ENCODE data around the gene RYR3. TPM values are rescaled to one million over a fixed set of nuclear protein-coding genes. Genes with fewer than 3 reads are reported as not detected.

Gene RYR3
- total RNA-seq, 2 experiments from 2014 or later: 0.06 to 0.32 TPM

- no peak for DNase-seq (ENCODE audit: low spot score)
- no peaks in the 10 kb centered on the region for H3K79me2 ChIP-seq (ENCODE audit: insufficient read depth, low read depth, low read length)
- no peaks in the 10 kb centered on the region for H3K9me2 ChIP-seq (ENCODE audit: insufficient read depth, low read length)
- no peaks in the 10 kb centered on the region for H3K36me3 ChIP-seq (ENCODE audit: insufficient read depth, low read length)
- ChIA-PET POLR2A (interaction anchor here (0.5 kb wide), 1 partner anchor 30 kb away, joined by 4 read pairs; no protein-coding TSS in a partner anchor), CTCF (ENCODE audit: unreplicated experiment) (no interaction called here)
- no peaks in the 10 kb centered on the region for H3K4me1 ChIP-seq (ENCODE audit: insufficient read depth, low read length, poor library complexity, severe bottlenecking)
- no peak overlapping the region for H2AFZ ChIP-seq (ENCODE audit: low read length)
- no peaks in the 10 kb centered on the region for H3K9me3 ChIP-seq (ENCODE audit: low read length)
- TF ChIP-seq CTCF (conservative IDR thresholded peaks at IDR 0.05; ENCODE audit: low read length) (no peak), EZH2phosphoT487 (IDR thresholded peaks at IDR 0.05; ENCODE audit: borderline replicate concordance, low read depth, low read length) (no peak)
- no peak overlapping the region for H3K4me3 ChIP-seq (ENCODE audit: low read depth, low read length, poor library complexity, severe bottlenecking)
- BruUV-seq (replicated peaks): no TSS peak
- intact Hi-C loops (cut with micrococcal nuclease; ENCODE audit: unreplicated experiment): no loop called here
- H3K27ac ChIP-seq (ENCODE audit: low read depth, low read length, poor library complexity, severe bottlenecking): no peak overlapping the region
- no peaks in the 10 kb centered on the region for H4K20me1 ChIP-seq (ENCODE audit: insufficient read depth, low read length)
- no peak overlapping the region for H3K4me2 ChIP-seq (ENCODE audit: low read length)
Measured at GRCh38 chr15:33888176-33888575, 577.4 kb downstream of the RYR3 start.

- TF ChIP-seq CTCF (conservative IDR thresholded peaks at IDR 0.05; ENCODE audit: low read length): no peak
- no peak for TF ChIP-seq EZH2phosphoT487 (IDR thresholded peaks at IDR 0.05; ENCODE audit: borderline replicate concordance, low read depth, low read length)
- intact Hi-C loops (cut with micrococcal nuclease; ENCODE audit: unreplicated experiment): no loop called here
- ChIA-PET CTCF (ENCODE audit: unreplicated experiment) (interaction anchor here (0.6 kb wide), 1 partner anchor 12 kb away, joined by 5 read pairs; no protein-coding TSS in a partner anchor), POLR2A (interaction anchor here (0.6 kb wide), 1 partner anchor 34 kb away, joined by 3 read pairs; no protein-coding TSS in a partner anchor)
- Histone ChIP-seq H3K4me2 (ENCODE audit: low read length) (no peak overlapping the region), H3K27ac (ENCODE audit: low read depth, low read length, poor library complexity, severe bottlenecking) (no peak overlapping the region), H3K4me1 (ENCODE audit: insufficient read depth, low read length, poor library complexity, severe bottlenecking) (no peaks in the 10 kb centered on the region), H3K4me3 (ENCODE audit: low read depth, low read length, poor library complexity, severe bottlenecking) (no peak overlapping the region), H4K20me1 (ENCODE audit: insufficient read depth, low read length) (no peaks in the 10 kb centered on the region), H3K9me2 (ENCODE audit: insufficient read depth, low read length) (no peaks in the 10 kb centered on the region), H3K79me2 (ENCODE audit: insufficient read depth, low read depth, low read length) (no peaks in the 10 kb centered on the region), H2AFZ (ENCODE audit: low read length) (no peak overlapping the region), H3K36me3 (ENCODE audit: insufficient read depth, low read length) (no peaks in the 10 kb centered on the region), H3K9me3 (ENCODE audit: low read length) (no peaks in the 10 kb centered on the region)
- DNase-seq (ENCODE audit: low spot score): no peak
- BruUV-seq (replicated peaks): no TSS peak
Measured at GRCh38 chr15:33894193-33894592, 583.4 kb downstream of the RYR3 start.

- Histone ChIP-seq H3K27ac (ENCODE audit: low read depth, low read length, poor library complexity, severe bottlenecking) (no peak overlapping the region), H3K4me2 (ENCODE audit: low read length) (no peak overlapping the region), H3K4me3 (ENCODE audit: low read depth, low read length, poor library complexity, severe bottlenecking) (no peak overlapping the region), H3K9me2 (ENCODE audit: insufficient read depth, low read length) (no peaks in the 10 kb centered on the region), H3K9me3 (ENCODE audit: low read length) (no peaks in the 10 kb centered on the region), H4K20me1 (ENCODE audit: insufficient read depth, low read length) (no peaks in the 10 kb centered on the region; the same call in 1 of the 2 replicates), H3K4me1 (ENCODE audit: insufficient read depth, low read length, poor library complexity, severe bottlenecking) (no peaks in the 10 kb centered on the region), H2AFZ (ENCODE audit: low read length) (no peak overlapping the region), H3K36me3 (ENCODE audit: insufficient read depth, low read length) (no peaks in the 10 kb centered on the region), H3K79me2 (ENCODE audit: insufficient read depth, low read depth, low read length) (no peaks in the 10 kb centered on the region)
- no peak for DNase-seq (ENCODE audit: low spot score)
- no peak for TF ChIP-seq CTCF (conservative IDR thresholded peaks at IDR 0.05; ENCODE audit: low read length)
- intact Hi-C loops (cut with micrococcal nuclease; ENCODE audit: unreplicated experiment): no loop called here
- CTCF ChIA-PET (ENCODE audit: unreplicated experiment): no interaction called here
- BruUV-seq (replicated peaks): no TSS peak
- POLR2A ChIA-PET: no interaction called here
Measured at GRCh38 chr15:33902043-33902442, 591.3 kb downstream of the RYR3 start.

All from OCI-LY7 (cell line).